GM21526 (cell line): ENCODE data around the gene SFMBT2.

ENCODE experiments used
- ATAC-seq: cut with Tn5 transposase; IDR thresholded peaks from one replicate; pipeline ENCODE4 v1.9.1; 2021; ENCODE audit warnings: moderate library complexity; ENCODE audit not compliant: unreplicated experiment, low FRiP score

SFMBT2 gene

DNA sequence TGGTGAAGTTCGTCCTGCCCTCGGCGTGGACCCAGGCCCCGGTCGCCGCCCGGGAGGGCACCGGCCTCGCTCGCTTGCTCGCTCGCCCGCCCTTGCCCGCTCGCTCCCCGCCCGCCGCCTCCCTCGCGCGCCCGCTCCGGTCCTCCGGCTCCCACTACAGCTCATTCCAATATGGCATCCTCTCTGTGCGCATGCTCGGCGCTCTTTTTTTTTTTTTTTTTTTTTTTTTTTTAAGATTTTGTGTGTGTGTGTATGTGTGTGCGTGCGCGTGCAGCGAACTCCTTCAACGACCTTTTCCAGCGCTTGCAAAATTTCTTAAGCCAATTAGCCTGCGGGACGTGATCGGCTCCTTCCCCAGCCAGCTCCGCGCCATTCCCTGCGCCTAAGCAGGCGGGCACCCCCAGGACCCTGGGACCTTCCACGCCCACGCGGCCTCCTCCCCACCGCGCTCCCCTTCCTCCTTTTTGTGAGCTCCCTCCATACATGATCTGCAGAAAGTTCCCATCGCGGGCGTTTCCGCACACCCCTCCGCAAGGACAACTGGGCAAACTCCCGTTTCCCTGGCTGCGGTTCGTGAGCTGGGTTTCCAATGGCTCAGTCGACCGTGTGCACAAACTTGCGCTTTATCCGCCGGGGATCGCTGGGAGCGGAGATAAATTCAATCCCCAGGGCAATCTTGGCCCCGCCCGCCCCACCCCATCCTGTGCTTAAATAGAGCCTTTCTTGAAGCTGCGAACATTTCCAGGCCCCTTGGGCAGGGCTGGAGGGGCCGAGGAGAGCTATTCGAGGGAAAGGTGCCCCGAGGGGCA, at the start of gene SFMBT2:
Gene SFMBT2, minus strand, starts transcription at position 173 of the 809 bp plus-strand sequence. CDS start 29,136 bp downstream, outside the sequence.
- ATAC-seq, result peak; percentile 40

DNA sequence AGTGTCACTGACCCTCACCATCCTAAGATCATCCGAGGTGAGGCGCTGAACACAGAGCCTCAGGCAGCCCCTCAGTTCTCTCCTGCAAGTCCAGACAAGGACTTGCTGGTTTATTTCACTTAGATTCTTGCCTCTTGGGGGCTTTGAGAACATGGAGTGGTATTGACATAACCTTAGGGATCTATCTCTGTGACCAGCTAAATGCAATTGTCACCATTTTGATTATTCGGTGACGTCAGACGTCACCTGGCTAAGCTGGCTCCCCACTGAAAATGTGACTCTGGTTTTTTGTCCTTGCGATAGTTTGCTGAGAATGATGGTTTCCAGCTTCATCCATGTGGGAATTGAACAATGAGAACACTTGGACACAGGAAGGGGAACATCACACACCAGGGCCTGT, 49.2 kb upstream of the SFMBT2 start:
- ATAC-seq, result no peak

DNA sequence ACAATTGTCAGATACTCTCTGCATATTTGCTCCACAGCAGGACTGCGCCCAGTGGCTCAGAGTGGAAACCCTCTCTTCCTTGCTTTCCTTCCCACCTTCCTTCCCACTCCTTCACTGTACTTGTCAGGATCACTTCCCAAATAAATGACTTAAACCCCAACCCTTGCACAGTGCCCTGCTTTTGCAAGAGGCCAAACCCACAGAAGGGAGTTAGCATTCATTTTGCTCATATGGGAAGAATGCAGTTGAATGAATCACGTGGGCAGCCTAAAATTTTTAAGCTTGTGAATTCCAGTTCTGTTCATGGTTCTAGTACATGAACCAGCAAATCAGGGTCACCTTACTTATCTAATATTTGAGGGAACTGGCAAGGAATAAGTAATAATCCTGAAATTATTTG, 47.7 kb upstream of the SFMBT2 start:
- ATAC-seq, result no peak

DNA sequence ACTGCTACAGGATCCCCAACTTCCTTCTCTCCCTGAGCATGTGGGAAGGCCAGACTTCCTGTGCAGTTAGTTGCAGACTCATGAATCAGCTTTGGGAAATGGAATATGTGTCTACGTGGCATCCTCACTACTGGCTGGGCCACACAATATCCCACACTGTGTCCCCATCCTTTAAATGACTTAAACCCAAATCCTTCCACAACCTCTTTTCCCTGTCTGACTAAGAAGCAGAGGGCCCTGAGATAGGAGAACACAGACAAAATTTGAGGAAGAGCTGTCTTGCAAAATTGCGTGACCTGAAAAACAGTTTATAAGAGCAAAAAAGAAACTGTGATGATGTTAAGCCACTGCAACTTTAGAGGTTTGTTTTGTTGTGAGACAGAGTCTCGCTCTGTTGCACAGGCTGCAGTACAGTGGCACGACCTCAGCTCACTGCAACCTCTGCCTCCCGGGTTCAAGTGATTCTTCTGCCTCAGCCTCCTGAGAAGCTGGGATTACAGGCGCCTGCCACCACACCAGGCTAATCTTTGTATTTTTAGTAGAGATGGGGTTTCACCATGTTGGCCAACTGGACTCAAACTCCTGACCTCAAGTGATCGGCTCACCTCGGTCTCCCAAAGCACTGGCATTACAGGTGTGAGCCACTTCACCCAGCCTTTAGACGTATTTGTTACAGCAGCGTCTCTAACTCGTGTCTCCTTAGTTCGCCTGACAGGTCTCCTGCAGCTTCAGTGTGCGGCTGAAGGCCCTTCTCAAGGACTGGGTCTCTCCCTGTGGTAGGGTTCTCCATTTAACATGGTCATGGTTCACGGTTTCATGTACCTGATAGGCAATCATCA, 46.9 kb upstream of the SFMBT2 start:
- peak; percentile 71 for ATAC-seq

- ATAC-seq, result no peak
These were observed 38.3 kb upstream of the SFMBT2 start for GRCh38 chr10:7449063-7449695.

DNA sequence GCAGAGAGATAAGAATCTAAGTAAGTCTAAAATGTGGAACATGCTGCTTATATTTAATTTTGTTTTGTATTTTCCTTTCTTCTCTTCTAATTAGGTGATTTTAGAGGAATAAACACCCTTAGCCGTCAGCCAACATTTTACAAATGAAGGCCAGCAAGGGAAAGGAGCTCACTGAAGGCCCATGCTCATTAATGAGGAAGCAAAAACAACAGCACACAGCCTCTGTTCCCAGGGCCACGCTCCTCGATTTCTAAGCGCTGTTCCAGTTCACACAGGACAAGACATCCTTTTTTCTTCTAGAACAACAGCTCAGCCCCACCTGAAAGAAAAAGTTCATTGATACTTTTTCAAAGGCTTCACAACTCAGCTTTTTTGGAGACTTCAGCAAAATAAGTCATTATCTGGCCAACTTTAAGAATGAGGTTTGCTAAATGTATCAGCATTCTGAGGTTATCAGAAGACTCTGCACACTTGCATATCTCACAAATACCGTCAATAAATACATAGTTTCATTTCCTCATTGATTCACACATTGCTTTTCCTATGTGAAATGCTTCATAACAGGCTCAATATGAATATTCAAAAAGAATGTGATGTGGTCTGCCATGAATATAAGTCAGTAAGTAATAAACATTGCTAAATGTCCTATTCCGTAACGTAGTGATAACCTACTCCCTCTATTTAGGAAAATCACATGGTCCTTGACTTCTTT, 34.8 kb upstream of the SFMBT2 start:
- ATAC-seq, result peak; percentile 72

DNA sequence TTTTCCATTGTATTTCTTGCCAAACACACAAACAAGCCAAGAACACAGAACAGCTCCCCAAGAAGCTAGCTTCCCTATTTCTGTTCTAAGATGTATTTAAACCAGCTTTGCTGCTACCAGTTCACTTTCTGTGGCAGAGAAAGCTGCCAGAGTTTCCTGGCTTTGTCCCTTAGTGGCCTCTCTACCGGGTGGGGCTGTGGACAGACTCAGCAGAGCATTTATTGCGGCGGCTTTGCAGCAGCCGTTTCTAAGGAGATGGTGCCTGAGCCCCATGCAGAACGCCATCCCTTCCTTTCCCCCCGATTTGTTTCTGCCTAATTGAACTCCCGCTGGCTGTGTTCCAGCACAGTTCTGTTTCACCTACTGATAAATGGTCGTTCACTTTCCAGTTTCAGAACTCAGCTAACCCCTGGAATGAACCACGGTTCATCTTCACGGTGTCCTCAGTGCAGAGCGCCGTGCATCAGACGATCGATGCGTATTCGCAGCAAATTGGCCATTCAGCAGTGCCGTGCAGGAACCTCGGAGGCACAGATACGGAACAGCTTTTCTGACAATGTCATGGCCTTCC, 33.8 kb upstream of the SFMBT2 start:
- no peak for ATAC-seq

GRCh38 chr10:7443036-7443435, 32.2 kb upstream of the SFMBT2 start:
- ATAC-seq, result no peak

DNA sequence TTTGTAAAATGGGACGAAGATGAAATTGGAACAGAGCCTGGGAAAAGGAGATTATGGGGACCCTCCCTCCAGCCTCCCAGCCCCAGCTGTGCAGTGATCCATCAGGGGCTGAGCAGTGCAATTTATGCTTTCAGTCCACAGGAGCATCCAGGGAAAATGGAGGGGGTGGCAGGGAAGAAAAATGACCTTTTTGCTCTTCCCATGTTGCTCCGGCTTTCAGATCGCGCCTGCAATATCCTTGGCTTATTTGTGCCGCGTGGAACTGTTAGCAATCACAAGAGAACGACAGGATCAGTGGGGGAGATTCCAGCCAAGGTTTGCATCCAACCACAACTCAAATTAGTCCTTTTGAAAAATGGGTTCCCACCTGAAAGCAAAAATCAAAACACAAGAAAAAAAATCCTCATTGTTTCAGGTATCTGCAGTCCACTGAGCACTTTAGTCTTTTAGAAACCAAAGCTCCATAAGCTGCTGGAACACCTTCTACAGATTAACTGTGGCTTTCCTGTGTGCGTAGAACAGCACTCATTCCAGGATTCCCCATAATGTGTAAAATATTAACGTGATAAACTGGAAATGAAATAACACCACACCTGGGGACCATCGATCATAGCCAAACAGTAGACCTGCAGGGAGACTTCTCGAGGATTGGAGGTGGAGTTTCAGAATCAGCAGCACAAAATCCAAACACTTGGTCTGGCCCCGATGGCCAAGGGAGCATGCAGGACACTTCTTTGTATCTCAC, 30.7 kb upstream of the SFMBT2 start:
- no peak for ATAC-seq

DNA sequence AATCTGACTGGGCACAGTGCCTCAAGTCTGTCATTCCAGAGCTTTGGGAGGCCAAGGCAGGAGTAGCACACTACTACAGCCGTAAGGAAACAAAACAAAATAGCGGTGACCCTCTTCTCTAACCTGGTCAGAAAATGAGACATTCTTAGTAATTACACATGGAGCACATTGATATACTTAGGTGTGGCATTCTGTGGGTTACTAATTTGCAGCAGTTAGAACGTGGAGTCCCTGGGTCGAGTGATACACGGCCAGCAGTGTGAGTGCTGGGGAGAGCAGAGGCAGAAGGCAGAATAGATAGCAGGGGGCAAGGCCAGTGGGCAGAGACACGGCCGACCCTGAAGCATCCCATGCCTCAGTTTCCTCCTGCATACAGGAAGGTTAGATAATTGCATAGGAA, 28.9 kb upstream of the SFMBT2 start:
- no peak for ATAC-seq

DNA sequence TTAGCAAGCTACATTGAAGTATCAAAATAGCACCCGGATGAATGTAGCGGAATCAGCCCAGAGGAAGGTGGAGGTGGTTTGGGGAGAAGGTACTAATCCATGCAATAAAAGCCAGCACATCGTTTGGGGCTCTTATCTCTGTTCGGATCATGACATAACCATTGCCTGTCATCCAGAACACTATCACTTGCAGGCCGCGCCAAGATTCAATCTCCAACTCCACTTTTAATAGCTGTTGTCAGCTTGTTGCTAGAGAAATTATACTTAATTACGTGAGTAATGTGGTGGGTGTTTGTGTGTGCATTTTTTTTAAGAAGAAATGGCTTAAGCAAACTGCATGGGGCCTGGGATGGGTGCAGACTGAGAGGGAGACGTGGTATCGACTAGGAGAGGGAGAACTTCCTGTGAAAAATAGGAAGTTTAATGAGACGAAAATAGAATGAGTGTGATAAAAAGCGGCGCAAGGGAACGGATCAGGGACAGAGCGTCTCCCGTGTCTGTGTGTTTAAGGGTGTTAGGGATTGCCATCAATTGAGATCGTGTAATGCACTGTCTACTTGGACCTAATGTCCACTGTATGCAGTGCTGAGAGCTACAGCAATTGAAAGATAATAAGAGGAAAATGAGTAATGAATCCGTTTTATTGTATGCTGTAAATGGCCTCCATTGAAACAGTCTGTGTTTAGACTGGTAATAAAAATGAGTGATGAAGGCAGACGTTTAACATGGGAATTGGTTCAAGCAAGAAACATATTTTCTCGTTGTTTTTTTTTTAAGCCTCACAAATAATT, 27.6 kb upstream of the SFMBT2 start:
- ATAC-seq, result no peak

DNA sequence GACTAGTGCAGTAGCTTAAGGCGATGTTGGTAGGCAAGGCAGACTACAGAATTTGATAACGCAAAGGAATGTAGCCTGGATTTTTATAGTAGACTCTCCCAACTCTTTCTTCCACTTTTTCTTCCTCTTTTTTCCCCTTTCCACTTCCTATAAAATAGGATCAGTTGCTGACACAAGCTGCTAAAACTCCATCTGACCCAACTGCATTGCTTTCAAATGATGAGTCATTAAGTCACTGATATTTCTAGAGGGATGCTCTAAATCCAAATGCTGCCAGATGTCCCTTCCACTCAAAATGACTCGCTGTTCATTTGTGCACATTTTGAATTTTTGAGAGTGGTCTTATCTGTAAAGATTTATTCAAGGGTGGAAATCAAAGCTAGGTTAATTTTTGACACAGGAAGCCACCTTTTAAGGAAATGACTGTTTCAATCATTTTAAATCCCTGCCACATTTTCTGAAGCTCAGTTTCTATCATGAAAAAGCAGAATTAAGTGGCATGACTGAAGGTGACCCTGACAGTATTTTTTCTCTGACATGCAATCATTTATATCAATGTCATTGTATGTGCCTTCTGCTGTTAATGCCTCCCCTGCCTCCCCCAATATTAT, 25.8 kb upstream of the SFMBT2 start:
- no peak for ATAC-seq

GRCh38 chr10:7435674-7436073, 24.8 kb upstream of the SFMBT2 start:
- ATAC-seq, result peak; percentile 57

DNA sequence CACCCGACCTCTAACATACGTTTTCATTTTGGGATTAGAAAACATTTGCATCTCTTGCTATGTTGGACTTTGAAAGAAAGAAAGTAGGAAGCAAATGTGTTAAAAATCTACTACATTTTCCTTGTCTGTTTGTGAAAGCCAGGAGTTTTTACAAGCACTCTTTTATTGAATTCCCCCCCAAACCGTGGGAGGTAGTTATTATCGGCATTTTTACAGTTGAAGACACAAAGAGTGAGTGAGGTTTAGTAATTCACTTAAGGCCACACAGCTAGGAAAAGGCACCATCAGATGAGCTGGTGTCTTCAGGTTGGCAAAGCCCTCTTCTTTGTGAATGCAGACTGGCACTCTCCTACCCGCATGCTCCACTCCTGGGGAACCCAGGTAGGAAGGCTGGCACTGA, 23.5 kb upstream of the SFMBT2 start:
- ATAC-seq, result no peak

GRCh38 chr10:7433861-7434260, 23.0 kb upstream of the SFMBT2 start:
- no peak for ATAC-seq

- ATAC-seq, result no peak
These were observed 22.3 kb upstream of the SFMBT2 start for GRCh38 chr10:7432884-7433726.

DNA sequence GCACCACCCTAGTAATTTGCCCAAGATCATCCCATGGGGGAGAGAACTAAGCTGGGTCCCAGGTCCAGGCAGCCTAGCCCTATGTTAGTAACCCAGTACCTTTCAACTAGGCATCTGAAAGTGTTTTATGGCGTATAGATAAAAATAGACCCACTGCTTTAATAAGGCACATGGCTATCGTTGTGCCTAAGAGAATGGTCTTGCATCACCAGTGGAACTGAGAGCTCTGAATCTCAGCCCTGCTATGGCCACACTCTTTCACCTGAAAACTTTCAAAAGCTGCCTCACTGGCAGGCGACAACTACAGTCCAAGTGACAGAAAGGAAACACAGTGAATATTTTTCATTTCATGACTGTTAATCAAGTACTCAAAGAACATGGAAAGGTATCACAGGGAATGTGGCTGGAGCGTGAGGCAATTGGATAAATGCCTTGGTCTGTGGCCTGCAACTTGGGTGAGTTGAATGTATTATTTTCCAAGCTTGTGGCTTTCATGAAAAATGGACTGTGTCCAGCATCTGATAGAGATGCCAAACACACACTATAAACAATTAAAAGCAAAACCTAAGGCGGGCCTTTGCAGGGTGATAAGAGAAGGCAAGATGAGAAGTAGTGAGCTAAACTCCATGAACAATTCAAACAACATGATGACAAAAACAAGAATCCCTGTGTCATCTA, 18.0 kb upstream of the SFMBT2 start:
- ATAC-seq, result no peak
